ENCODE measurements around the gene OR10C1. TPM values are rescaled to one million over a fixed set of nuclear protein-coding genes. Genes with fewer than 3 reads are reported as not detected.

OR10C1 gene
- total RNA-seq, 1 experiment from 2014 or later = not detected

DNA sequence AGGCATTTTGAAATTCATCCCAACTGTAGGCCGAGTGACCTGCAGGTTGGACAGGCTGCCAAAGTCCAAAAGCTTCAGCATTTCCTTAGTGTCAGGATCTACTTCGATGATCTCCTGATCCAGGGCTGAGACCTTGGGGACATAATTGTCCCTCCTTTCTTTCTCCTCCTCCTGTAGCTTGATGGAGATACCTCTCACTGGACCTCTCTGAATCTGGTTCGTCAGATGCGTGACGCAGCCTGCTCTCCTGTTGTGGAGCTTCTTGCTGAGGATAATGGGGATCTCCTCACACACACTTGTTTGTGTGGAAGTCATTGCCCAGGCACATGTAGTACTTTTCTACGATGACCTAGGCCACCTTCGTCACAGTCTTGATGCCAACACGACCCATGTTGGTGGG lies 50.2 kb downstream of the OR10C1 start:
- no peak for DNase-seq (ENCODE audit: low spot score)
- Histone ChIP-seq H3K27me3 (replicated peaks; ENCODE audit: insufficient read depth, low read depth, low read length, poor library complexity) (peaks cover 14% of the 10 kb centered on the region), H3K27ac (ENCODE audit: low read depth, low read length, poor library complexity, severe bottlenecking) (no peak overlapping the region), H3K4me3 (ENCODE audit: low read depth, low read length, poor library complexity, severe bottlenecking) (no peak overlapping the region), H3K9me3 (ENCODE audit: low read depth, low read length, poor library complexity, severe bottlenecking) (no peaks in the 10 kb centered on the region), H3K4me1 (ENCODE audit: insufficient read depth, low read length, poor library complexity, severe bottlenecking) (no peaks in the 10 kb centered on the region), H3K36me3 (ENCODE audit: insufficient read depth, low read length, poor library complexity, severe bottlenecking) (no peaks in the 10 kb centered on the region)
- intact Hi-C loops (cut with micrococcal nuclease; ENCODE audit: unreplicated experiment) = no loop called here
- ChIA-PET POLR2A (ENCODE audit: low non-redundant PET) (no interaction called here), CTCF (no interaction called here)
- TF ChIP-seq, protein P1, sequence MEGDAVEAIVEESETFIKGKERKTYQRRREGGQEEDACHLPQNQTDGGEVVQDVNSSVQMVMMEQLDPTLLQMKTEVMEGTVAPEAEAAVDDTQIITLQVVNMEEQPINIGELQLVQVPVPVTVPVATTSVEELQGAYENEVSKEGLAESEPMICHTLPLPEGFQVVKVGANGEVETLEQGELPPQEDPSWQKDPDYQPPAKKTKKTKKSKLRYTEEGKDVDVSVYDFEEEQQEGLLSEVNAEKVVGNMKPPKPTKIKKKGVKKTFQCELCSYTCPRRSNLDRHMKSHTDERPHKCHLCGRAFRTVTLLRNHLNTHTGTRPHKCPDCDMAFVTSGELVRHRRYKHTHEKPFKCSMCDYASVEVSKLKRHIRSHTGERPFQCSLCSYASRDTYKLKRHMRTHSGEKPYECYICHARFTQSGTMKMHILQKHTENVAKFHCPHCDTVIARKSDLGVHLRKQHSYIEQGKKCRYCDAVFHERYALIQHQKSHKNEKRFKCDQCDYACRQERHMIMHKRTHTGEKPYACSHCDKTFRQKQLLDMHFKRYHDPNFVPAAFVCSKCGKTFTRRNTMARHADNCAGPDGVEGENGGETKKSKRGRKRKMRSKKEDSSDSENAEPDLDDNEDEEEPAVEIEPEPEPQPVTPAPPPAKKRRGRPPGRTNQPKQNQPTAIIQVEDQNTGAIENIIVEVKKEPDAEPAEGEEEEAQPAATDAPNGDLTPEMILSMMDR (conservative IDR thresholded peaks at IDR 0.05; ENCODE audit: low read depth, low read length) = no peak
- TF ChIP-seq EZH2 (IDR thresholded peaks at IDR 0.05; ENCODE audit: borderline replicate concordance, low read depth, low read length, poor library complexity, severe bottlenecking) = no peak
- BruUV-seq (replicated peaks) = no TSS peak

DNA sequence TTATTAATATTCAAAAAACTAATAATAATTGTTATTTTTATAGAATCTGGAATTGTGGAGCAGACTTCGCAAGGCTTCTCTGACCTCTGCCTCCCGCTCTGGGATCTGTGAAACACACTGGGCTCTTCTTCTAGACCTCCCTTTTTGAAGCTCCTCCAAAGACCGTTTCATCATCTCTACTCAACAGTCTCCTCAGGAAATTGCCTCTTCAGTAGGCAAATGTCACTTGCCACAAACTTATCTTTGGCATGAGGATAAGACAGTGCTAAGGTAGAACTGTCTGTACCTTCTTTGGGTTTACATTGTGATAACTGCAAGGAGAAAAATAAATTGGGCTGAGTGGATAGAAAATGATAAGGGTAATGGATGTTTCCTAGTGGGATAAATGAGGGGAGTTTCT lies 50.9 kb downstream of the OR10C1 start:
- BruUV-seq (replicated peaks) = no TSS peak
- no peaks in the 10 kb centered on the region for H3K36me3 ChIP-seq (ENCODE audit: insufficient read depth, low read length, poor library complexity, severe bottlenecking)
- peaks cover 21% of the 10 kb centered on the region for H3K27me3 ChIP-seq (replicated peaks; ENCODE audit: insufficient read depth, low read depth, low read length, poor library complexity)
- intact Hi-C loops (cut with micrococcal nuclease; ENCODE audit: unreplicated experiment) = no loop called here
- no peaks in the 10 kb centered on the region for H3K4me1 ChIP-seq (ENCODE audit: insufficient read depth, low read length, poor library complexity, severe bottlenecking)
- no peak overlapping the region for H3K27ac ChIP-seq (ENCODE audit: low read depth, low read length, poor library complexity, severe bottlenecking)
- no peak overlapping the region for H3K4me3 ChIP-seq (ENCODE audit: low read depth, low read length, poor library complexity, severe bottlenecking)
- no peak for TF ChIP-seq EZH2 (IDR thresholded peaks at IDR 0.05; ENCODE audit: borderline replicate concordance, low read depth, low read length, poor library complexity, severe bottlenecking)
- TF ChIP-seq, protein P1 (conservative IDR thresholded peaks at IDR 0.05; ENCODE audit: low read depth, low read length) = no peak
- no peaks in the 10 kb centered on the region for H3K9me3 ChIP-seq (ENCODE audit: low read depth, low read length, poor library complexity, severe bottlenecking)
- ChIA-PET POLR2A (ENCODE audit: low non-redundant PET) (no interaction called here), CTCF (no interaction called here)
- DNase-seq (ENCODE audit: low spot score) = no peak

DNA sequence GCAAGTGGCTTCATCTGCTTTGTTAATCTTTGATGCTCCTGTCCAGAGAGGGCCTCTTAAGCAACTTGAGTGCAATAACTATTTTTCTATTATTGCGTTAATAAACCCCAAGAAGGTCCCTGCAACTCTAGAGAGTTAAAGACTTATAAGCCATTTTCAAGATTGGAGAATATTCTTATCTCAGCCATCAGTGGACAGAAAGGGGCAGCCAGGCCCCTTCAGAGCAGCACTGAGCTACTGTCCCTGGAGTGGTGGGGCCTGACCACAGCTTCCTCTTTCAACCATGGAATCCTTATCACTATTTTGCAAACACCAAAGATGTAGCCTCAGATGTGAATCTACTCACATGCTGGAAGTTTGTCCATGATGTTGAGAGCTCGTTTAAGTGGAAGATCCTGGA lies 51.4 kb downstream of the OR10C1 start:
- no peaks in the 10 kb centered on the region for H3K9me3 ChIP-seq (ENCODE audit: low read depth, low read length, poor library complexity, severe bottlenecking)
- H3K36me3 ChIP-seq (ENCODE audit: insufficient read depth, low read length, poor library complexity, severe bottlenecking) = no peaks in the 10 kb centered on the region
- intact Hi-C loops (cut with micrococcal nuclease; ENCODE audit: unreplicated experiment) = no loop called here
- ChIA-PET CTCF (no interaction called here), POLR2A (ENCODE audit: low non-redundant PET) (no interaction called here)
- BruUV-seq (replicated peaks) = no TSS peak
- H3K4me1 ChIP-seq (ENCODE audit: insufficient read depth, low read length, poor library complexity, severe bottlenecking) = no peaks in the 10 kb centered on the region
- no peak overlapping the region for H3K27ac ChIP-seq (ENCODE audit: low read depth, low read length, poor library complexity, severe bottlenecking)
- H3K4me3 ChIP-seq (ENCODE audit: low read depth, low read length, poor library complexity, severe bottlenecking) = no peak overlapping the region
- TF ChIP-seq, protein P1 (conservative IDR thresholded peaks at IDR 0.05; ENCODE audit: low read depth, low read length) = no peak
- no peak for TF ChIP-seq EZH2 (IDR thresholded peaks at IDR 0.05; ENCODE audit: borderline replicate concordance, low read depth, low read length, poor library complexity, severe bottlenecking)
- H3K27me3 ChIP-seq (replicated peaks; ENCODE audit: insufficient read depth, low read depth, low read length, poor library complexity) = peaks cover 26% of the 10 kb centered on the region
- DNase-seq (ENCODE audit: low spot score) = no peak

Other genes starting within 250 kb of the OR10C1 start
- gene OR14J1, start 137.6 kb upstream of the OR10C1 start, total RNA-seq (2021) = not detected in 2 replicates
- not detected in 2 replicates for gene OR5V1, start 70.4 kb upstream of the OR10C1 start, total RNA-seq (2021)
- not detected in 2 replicates for gene OR12D3, start 64.0 kb upstream of the OR10C1 start, total RNA-seq (2021)
- gene OR12D2, start 43.7 kb upstream of the OR10C1 start, total RNA-seq (2021) = not detected in 2 replicates
- gene OR12D1, start 24.4 kb upstream of the OR10C1 start, total RNA-seq (2021) = not detected in 2 replicates
- not detected in 2 replicates for gene OR11A1, start 17.8 kb downstream of the OR10C1 start, total RNA-seq (2021)
- not detected in 2 replicates for gene OR2H1, start 17.8 kb downstream of the OR10C1 start, total RNA-seq (2021)
- gene MAS1L, start 48.6 kb downstream of the OR10C1 start, total RNA-seq (2021) = not detected in 2 replicates
- not detected in 2 replicates for gene UBD, start 120.4 kb downstream of the OR10C1 start, total RNA-seq (2021)
- not detected in 2 replicates for gene OR2H2, start 145.8 kb downstream of the OR10C1 start, total RNA-seq (2021)
- 72.4 and 81.3 TPM in 2 replicates for gene GABBR1, start 193.9 kb downstream of the OR10C1 start, total RNA-seq (2021)
- not detected in 2 replicates for gene MOG, start 217.8 kb downstream of the OR10C1 start, total RNA-seq (2021)
- not detected in 2 replicates for gene ZFP57, start 241.8 kb downstream of the OR10C1 start, total RNA-seq (2021)